GM23338 (cell line): Measurements from ENCODE around the gene METTL18. TPM values are rescaled to one million over a fixed set of nuclear protein-coding genes. Genes with fewer than 3 reads are reported as not detected.

ENCODE experiments used
- ATAC-seq: fragments of 200-7000 bp; cut with Tn5 transposase; 3 replicates; pipeline ENCODE4 v1.9.1; 2020
- DNase-seq: peaks from one replicate; pipeline ENCODE4 v3.0.0-alpha.2; 2015; ENCODE audit warnings: low spot score
- H2AFZ ChIP-seq: fragments of 200-600 bp; sonication (generic); 2 replicates; pipeline ENCODE4 v1.8.0; 2016; ENCODE audit warnings: antibody characterized with exemption, mild to moderate bottlenecking, moderate library complexity
- H3F3A ChIP-seq: fragments of 200-600 bp; sonication (generic); replicated peaks from 2 replicates; pipeline ENCODE4 v1.8.0; 2017; ENCODE audit warnings: antibody characterized with exemption, mixed run types, low read depth
- H3K27ac ChIP-seq: fragments of 200-600 bp; sonication (generic); 2 replicates; pipeline ENCODE4 v1.6.1; 2016; ENCODE audit warnings: low read depth
- H3K27me3 ChIP-seq: fragments of 200-600 bp; sonication (generic); 2 replicates; pipeline ENCODE4 v1.8.0; 2016; ENCODE audit warnings: mild to moderate bottlenecking, mixed run types, moderate library complexity; ENCODE audit not compliant: insufficient read depth
- H3K36me3 ChIP-seq: fragments of 200-600 bp; sonication (generic); 2 replicates; pipeline ENCODE4 v1.8.0; 2016; ENCODE audit warnings: mild to moderate bottlenecking; ENCODE audit not compliant: insufficient read depth
- H3K4me1 ChIP-seq: fragments of 200-600 bp; sonication (generic); 2 replicates; pipeline ENCODE4 v1.8.0; 2016; ENCODE audit warnings: mild to moderate bottlenecking, moderate library complexity; ENCODE audit not compliant: insufficient read depth
- H3K4me2 ChIP-seq: fragments of 200-600 bp; sonication (generic); 2 replicates; pipeline ENCODE4 v1.7.1; 2017; ENCODE audit warnings: mixed run types
- H3K4me3 ChIP-seq: fragments of 200-600 bp; sonication (generic); 2 replicates; pipeline ENCODE4 v1.6.1; 2016; ENCODE audit warnings: mixed run types
- H3K79me2 ChIP-seq: fragments of 200-600 bp; sonication (generic); replicated peaks from 2 replicates; pipeline ENCODE4 v1.8.0; 2017; ENCODE audit warnings: mild to moderate bottlenecking; ENCODE audit not compliant: insufficient read depth
- H3K9me2 ChIP-seq: fragments of 200-600 bp; sonication (generic); 2 replicates; pipeline ENCODE4 v1.8.0; 2017; ENCODE audit not compliant: insufficient read depth
- H4K20me1 ChIP-seq: fragments of 200-600 bp; sonication (generic); replicated peaks from 2 replicates; pipeline ENCODE4 v1.8.0; 2017; ENCODE audit warnings: mild to moderate bottlenecking; ENCODE audit not compliant: insufficient read depth
- H3K27ac Mint-ChIP-seq: 2 replicates; pipeline ENCODE4 v1.8.0; 2020; ENCODE audit warnings: inconsistent platforms, mild to moderate bottlenecking, moderate library complexity, mixed read lengths
- H3K27me3 Mint-ChIP-seq: 3 replicates; pipeline ENCODE4 v1.8.0; 2022; ENCODE audit warnings: low read depth, mild to moderate bottlenecking, moderate library complexity, mixed read lengths, inconsistent platforms; ENCODE audit not compliant: insufficient read depth, poor library complexity
- H3K36me3 Mint-ChIP-seq: 3 replicates; pipeline ENCODE4 v1.8.0; 2021; ENCODE audit warnings: low read depth, mild to moderate bottlenecking, inconsistent platforms, moderate library complexity, mixed read lengths
- H3K4me1 Mint-ChIP-seq: 3 replicates; pipeline ENCODE4 v1.8.0; 2020; ENCODE audit warnings: mild to moderate bottlenecking, inconsistent platforms, mixed read lengths
- H3K4me3 Mint-ChIP-seq: 3 replicates; pipeline ENCODE4 v1.8.0; 2021; ENCODE audit warnings: moderate library complexity, mild to moderate bottlenecking, inconsistent platforms, mixed read lengths
- H3K9me3 Mint-ChIP-seq: 3 replicates; pipeline ENCODE4 v1.8.0; 2020; ENCODE audit warnings: moderate library complexity, mild to moderate bottlenecking, inconsistent platforms, mixed read lengths
- CREB1 ChIP-seq: fragments of 250-450 bp; sonication (Bioruptor Pico); IDR thresholded peaks from 2 replicates; pipeline ENCODE4 v1.5.0; 2020; ENCODE audit warnings: low read depth, mild to moderate bottlenecking, moderate library complexity
- EZH2phosphoT487 ChIP-seq: fragments of 200-600 bp; sonication (generic); IDR thresholded peaks from one replicate; pipeline ENCODE4 v1.8.1; 2018; ENCODE audit warnings: antibody characterized with exemption; ENCODE audit not compliant: unreplicated experiment
- JUNB ChIP-seq: IDR thresholded peaks from one replicate; pipeline ENCODE4 v1.6.1; 2016; ENCODE audit warnings: antibody characterized with exemption; ENCODE audit not compliant: unreplicated experiment
- NANOG ChIP-seq: IDR thresholded peaks from 2 replicates; pipeline ENCODE4 v1.6.1; 2016; ENCODE audit warnings: antibody characterized with exemption, borderline replicate concordance
- POLR2AphosphoS5 ChIP-seq: IDR thresholded peaks from 2 replicates; pipeline ENCODE4 v1.6.1; 2016; ENCODE audit warnings: antibody characterized with exemption, low read depth
- ZNF114 ChIP-seq: fragments of 250-450 bp; sonication (Bioruptor Pico); IDR thresholded peaks from 2 replicates; pipeline ENCODE4 v1.5.0; 2020; ENCODE audit warnings: mild to moderate bottlenecking, moderate library complexity
- ZNF331 ChIP-seq: fragments of 250-450 bp; sonication (Bioruptor Pico); IDR thresholded peaks from 2 replicates; pipeline ENCODE4 v1.5.0; 2020; ENCODE audit warnings: low read depth, mild to moderate bottlenecking, moderate library complexity
- polyA plus RNA-seq: library from polyadenylated mRNA; unstranded; fragments of >200 nt; fragmentation: Nextera tagmentation; extraction: Ambion mirVana; gene quantifications from 2 replicates; pipeline ENCODE4 v1.2.1, GENCODE V29; 2016
- total RNA-seq: library from RNA; depleted of rRNA; stranded (reverse); fragments of >200 nt; shearing (Covaris generic); gene quantifications from 2 replicates; pipeline ENCODE4 v1.2.3, GENCODE V29; 2014
- TF ChIP-seq, protein P1 (sequence below): fragments of 250-450 bp; sonication (Bioruptor Pico); IDR thresholded peaks from 2 replicates; pipeline ENCODE4 v1.5.0; 2020; ENCODE audit warnings: mild to moderate bottlenecking, moderate library complexity

The METTL18 gene
- total and polyA plus RNA-seq, 2 experiments from 2014 or later, result 9.9 to 13.6 TPM

DNA sequence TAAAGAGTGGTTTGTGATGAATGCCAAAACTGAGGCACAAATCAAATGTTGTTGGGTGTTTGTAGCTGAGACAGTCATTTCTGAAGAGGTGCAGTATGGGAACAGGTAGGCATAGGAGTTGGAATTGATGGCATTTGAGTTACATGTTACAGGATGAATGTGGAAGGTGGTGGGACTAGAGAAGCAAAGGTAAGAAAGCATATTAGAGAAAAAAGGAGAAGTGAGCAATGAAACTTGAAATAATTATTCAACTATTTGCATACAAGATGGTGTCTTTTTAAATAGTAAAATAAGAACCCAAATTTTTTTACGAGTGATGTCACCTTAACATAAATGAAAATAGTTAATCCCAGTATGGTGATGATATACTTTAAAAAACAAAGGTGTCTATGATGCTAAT is 40.2 kb upstream of the METTL18 start (continued):
- TF ChIP-seq, protein P1, sequence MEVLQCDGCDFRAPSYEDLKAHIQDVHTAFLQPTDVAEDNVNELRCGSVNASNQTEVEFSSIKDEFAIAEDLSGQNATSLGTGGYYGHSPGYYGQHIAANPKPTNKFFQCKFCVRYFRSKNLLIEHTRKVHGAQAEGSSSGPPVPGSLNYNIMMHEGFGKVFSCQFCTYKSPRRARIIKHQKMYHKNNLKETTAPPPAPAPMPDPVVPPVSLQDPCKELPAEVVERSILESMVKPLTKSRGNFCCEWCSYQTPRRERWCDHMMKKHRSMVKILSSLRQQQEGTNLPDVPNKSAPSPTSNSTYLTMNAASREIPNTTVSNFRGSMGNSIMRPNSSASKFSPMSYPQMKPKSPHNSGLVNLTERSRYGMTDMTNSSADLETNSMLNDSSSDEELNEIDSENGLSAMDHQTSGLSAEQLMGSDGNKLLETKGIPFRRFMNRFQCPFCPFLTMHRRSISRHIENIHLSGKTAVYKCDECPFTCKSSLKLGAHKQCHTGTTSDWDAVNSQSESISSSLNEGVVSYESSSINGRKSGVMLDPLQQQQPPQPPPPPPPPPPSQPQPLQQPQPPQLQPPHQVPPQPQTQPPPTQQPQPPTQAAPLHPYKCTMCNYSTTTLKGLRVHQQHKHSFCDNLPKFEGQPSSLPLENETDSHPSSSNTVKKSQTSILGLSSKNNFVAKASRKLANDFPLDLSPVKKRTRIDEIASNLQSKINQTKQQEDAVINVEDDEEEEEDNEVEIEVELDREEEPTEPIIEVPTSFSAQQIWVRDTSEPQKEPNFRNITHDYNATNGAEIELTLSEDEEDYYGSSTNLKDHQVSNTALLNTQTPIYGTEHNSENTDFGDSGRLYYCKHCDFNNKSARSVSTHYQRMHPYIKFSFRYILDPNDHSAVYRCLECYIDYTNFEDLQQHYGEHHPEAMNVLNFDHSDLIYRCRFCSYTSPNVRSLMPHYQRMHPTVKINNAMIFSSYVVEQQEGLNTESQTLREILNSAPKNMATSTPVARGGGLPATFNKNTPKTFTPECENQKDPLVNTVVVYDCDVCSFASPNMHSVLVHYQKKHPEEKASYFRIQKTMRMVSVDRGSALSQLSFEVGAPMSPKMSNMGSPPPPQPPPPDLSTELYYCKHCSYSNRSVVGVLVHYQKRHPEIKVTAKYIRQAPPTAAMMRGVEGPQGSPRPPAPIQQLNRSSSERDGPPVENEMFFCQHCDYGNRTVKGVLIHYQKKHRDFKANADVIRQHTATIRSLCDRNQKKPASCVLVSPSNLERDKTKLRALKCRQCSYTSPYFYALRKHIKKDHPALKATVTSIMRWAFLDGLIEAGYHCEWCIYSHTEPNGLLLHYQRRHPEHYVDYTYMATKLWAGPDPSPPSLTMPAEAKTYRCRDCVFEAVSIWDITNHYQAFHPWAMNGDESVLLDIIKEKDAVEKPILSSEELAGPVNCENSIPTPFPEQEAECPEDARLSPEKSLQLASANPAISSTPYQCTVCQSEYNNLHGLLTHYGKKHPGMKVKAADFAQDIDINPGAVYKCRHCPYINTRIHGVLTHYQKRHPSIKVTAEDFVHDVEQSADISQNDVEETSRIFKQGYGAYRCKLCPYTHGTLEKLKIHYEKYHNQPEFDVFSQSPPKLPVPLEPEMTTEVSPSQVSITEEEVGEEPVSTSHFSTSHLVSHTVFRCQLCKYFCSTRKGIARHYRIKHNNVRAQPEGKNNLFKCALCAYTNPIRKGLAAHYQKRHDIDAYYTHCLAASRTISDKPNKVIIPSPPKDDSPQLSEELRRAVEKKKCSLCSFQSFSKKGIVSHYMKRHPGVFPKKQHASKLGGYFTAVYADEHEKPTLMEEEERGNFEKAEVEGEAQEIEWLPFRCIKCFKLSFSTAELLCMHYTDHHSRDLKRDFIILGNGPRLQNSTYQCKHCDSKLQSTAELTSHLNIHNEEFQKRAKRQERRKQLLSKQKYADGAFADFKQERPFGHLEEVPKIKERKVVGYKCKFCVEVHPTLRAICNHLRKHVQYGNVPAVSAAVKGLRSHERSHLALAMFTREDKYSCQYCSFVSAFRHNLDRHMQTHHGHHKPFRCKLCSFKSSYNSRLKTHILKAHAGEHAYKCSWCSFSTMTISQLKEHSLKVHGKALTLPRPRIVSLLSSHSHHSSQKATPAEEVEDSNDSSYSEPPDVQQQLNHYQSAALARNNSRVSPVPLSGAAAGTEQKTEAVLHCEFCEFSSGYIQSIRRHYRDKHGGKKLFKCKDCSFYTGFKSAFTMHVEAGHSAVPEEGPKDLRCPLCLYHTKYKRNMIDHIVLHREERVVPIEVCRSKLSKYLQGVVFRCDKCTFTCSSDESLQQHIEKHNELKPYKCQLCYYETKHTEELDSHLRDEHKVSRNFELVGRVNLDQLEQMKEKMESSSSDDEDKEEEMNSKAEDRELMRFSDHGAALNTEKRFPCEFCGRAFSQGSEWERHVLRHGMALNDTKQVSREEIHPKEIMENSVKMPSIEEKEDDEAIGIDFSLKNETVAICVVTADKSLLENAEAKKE (CRISPR knock-in tag), result no peak
- TF ChIP-seq NANOG (no peak), CREB1 (CRISPR knock-in tag) (no peak), ZNF331 (CRISPR knock-in tag) (no peak), JUNB (no peak)

- Histone ChIP-seq H3K79me2 (no peaks in the 10 kb centered on the region), H3F3A (no peaks in the 10 kb centered on the region), H3K4me1 (no peaks in the 10 kb centered on the region), H3K4me3 (no peak overlapping the region), H3K27ac (no peak overlapping the region), H4K20me1 (no peaks in the 10 kb centered on the region; the same call in 1 of the 2 replicates), H3K27me3 (no peaks in the 10 kb centered on the region), H3K36me3 (peaks cover 50% of the 10 kb centered on the region), H3K4me2 (no peak overlapping the region), H3K9me2 (no peaks in the 10 kb centered on the region), H2AFZ (no peak overlapping the region)
- DNase-seq (no peak), ATAC-seq (no peak)
- Mint-ChIP-seq H3K27me3 (no peaks in the 10 kb centered on the region), H3K4me1 (no peaks in the 10 kb centered on the region), H3K9me3 (no peaks in the 10 kb centered on the region), H3K27ac (no peak overlapping the region), H3K36me3 (peaks cover 52% of the 10 kb centered on the region), H3K4me3 (no peak overlapping the region)
- TF ChIP-seq POLR2AphosphoS5 (no peak), ZNF114 (CRISPR knock-in tag) (no peak), EZH2phosphoT487 (no peak), ZNF331 (CRISPR knock-in tag) (no peak)
Observed at GRCh38 chr1:169833179-169833901, 38.6 kb upstream of the METTL18 start.
